HepG2 (cell line): Measurements from ENCODE around the gene SPATA32.

Experiments used
- BHLHE40 ChIP-seq: IDR thresholded peaks from 2 replicates; pipeline ENCODE4 v1.6.1; 2011; ENCODE audit warnings: low read length, improper control_type of control experiment
- GPBP1L1 ChIP-seq: sonication (generic); formaldehyde crosslinking; IDR thresholded peaks from 2 replicates; pipeline ENCODE4 v1.5.0; 2020; ENCODE audit warnings: mild to moderate bottlenecking, missing genetic modification reagents
- HCFC1 ChIP-seq: fragments of 150-350 bp; IDR thresholded peaks from 2 replicates; pipeline ENCODE4 v1.6.1; 2014; ENCODE audit warnings: low read depth, low read length
- HOXA9 ChIP-seq: sonication (generic); formaldehyde crosslinking; IDR thresholded peaks from 2 replicates; pipeline ENCODE4 v1.8.1; 2022; ENCODE audit warnings: missing genetic modification reagents, mild to moderate bottlenecking, moderate library complexity, borderline replicate concordance
- KAT2B ChIP-seq: fragments of 150-350 bp; IDR thresholded peaks from 2 replicates; pipeline ENCODE4 v1.6.1; 2014; ENCODE audit warnings: low read depth, low read length, borderline replicate concordance
- MTA1 ChIP-seq: sonication (generic); formaldehyde crosslinking; IDR thresholded peaks from 2 replicates; pipeline ENCODE4 v1.4.0; 2020; ENCODE audit warnings: missing genetic modification reagents, mild to moderate bottlenecking, borderline replicate concordance
- NONO ChIP-seq, 2 experiments: fragments of 450-650 bp in 1 of 2; sonication (generic) in 1 of 2; formaldehyde crosslinking in 1 of 2; IDR thresholded peaks in 1 of 2; conservative IDR thresholded peaks in 1 of 2; 2 replicates each; pipeline versions ENCODE4 v1.6.1 to v1.8.0; 2017 to 2022; ENCODE audit warnings: mild to moderate bottlenecking in 1 of 2, missing genetic modification reagents in 1 of 2, moderate library complexity in 1 of 2
- THAP8 ChIP-seq: sonication (generic); formaldehyde crosslinking; IDR thresholded peaks from 2 replicates; pipeline ENCODE4 v1.5.1; 2020; ENCODE audit warnings: missing genetic modification reagents, mild to moderate bottlenecking, borderline replicate concordance
- TF ChIP-seq, protein P1 (sequence below): sonication (generic); formaldehyde crosslinking; IDR thresholded peaks from 2 replicates; pipeline ENCODE4 v1.8.1; 2022; ENCODE audit warnings: mild to moderate bottlenecking, missing genetic modification reagents
- TF ChIP-seq, protein P2 (sequence below): sonication (generic); formaldehyde crosslinking; IDR thresholded peaks from 2 replicates; pipeline ENCODE4 v1.4.0; 2020; ENCODE audit warnings: missing genetic modification reagents, mild to moderate bottlenecking, borderline replicate concordance
- TF ChIP-seq, protein P3 (sequence below): sonication (generic); formaldehyde crosslinking; IDR thresholded peaks from 2 replicates; pipeline ENCODE4 v1.4.0; 2020; ENCODE audit warnings: low read depth, mild to moderate bottlenecking, missing genetic modification reagents
- TF ChIP-seq, protein P4 (sequence below): sonication (generic); formaldehyde crosslinking; IDR thresholded peaks from 2 replicates; pipeline ENCODE4 v1.5.0; 2020; ENCODE audit warnings: mild to moderate bottlenecking, missing genetic modification reagents, moderate library complexity

DNA sequence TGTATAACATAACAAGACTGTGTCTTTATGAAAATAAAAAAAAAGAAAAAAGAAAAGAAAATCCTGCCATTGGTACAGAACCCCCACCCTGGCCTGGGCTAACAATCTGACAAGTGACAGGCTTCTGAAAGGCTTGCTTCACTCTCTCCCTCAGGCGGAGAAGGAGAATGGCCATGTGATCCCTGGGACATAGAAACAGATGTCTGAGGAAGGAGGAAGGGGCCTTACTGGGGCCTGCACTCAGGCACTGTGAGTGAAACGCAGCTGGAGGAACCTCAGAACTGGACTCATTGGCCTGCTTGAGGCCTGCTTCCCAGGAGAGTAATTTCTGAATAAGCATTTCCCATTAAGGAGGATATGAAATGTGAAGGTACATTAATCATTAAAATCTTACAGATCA, 37.5 kb upstream of the SPATA32 start:
- TF ChIP-seq, protein P1, sequence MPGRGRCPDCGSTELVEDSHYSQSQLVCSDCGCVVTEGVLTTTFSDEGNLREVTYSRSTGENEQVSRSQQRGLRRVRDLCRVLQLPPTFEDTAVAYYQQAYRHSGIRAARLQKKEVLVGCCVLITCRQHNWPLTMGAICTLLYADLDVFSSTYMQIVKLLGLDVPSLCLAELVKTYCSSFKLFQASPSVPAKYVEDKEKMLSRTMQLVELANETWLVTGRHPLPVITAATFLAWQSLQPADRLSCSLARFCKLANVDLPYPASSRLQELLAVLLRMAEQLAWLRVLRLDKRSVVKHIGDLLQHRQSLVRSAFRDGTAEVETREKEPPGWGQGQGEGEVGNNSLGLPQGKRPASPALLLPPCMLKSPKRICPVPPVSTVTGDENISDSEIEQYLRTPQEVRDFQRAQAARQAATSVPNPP, result no peak
- TF ChIP-seq, protein P2, sequence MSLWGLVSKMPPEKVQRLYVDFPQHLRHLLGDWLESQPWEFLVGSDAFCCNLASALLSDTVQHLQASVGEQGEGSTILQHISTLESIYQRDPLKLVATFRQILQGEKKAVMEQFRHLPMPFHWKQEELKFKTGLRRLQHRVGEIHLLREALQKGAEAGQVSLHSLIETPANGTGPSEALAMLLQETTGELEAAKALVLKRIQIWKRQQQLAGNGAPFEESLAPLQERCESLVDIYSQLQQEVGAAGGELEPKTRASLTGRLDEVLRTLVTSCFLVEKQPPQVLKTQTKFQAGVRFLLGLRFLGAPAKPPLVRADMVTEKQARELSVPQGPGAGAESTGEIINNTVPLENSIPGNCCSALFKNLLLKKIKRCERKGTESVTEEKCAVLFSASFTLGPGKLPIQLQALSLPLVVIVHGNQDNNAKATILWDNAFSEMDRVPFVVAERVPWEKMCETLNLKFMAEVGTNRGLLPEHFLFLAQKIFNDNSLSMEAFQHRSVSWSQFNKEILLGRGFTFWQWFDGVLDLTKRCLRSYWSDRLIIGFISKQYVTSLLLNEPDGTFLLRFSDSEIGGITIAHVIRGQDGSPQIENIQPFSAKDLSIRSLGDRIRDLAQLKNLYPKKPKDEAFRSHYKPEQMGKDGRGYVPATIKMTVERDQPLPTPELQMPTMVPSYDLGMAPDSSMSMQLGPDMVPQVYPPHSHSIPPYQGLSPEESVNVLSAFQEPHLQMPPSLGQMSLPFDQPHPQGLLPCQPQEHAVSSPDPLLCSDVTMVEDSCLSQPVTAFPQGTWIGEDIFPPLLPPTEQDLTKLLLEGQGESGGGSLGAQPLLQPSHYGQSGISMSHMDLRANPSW (CRISPR knock-in tag), result no peak
- TF ChIP-seq BHLHE40 (no peak), THAP8 (CRISPR knock-in tag) (no peak), KAT2B (no peak), HOXA9 (CRISPR knock-in tag) (no peak), HCFC1 (no peak), NONO (IDR thresholded peaks at IDR 0.05) (no peak), NONO (CRISPR knock-in tag; conservative IDR thresholded peaks at IDR 0.05) (no peak), GPBP1L1 (no peak), MTA1 (CRISPR knock-in tag) (no peak)
- TF ChIP-seq, protein P3, sequence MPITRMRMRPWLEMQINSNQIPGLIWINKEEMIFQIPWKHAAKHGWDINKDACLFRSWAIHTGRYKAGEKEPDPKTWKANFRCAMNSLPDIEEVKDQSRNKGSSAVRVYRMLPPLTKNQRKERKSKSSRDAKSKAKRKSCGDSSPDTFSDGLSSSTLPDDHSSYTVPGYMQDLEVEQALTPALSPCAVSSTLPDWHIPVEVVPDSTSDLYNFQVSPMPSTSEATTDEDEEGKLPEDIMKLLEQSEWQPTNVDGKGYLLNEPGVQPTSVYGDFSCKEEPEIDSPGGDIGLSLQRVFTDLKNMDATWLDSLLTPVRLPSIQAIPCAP, result no peak
- TF ChIP-seq, protein P4, sequence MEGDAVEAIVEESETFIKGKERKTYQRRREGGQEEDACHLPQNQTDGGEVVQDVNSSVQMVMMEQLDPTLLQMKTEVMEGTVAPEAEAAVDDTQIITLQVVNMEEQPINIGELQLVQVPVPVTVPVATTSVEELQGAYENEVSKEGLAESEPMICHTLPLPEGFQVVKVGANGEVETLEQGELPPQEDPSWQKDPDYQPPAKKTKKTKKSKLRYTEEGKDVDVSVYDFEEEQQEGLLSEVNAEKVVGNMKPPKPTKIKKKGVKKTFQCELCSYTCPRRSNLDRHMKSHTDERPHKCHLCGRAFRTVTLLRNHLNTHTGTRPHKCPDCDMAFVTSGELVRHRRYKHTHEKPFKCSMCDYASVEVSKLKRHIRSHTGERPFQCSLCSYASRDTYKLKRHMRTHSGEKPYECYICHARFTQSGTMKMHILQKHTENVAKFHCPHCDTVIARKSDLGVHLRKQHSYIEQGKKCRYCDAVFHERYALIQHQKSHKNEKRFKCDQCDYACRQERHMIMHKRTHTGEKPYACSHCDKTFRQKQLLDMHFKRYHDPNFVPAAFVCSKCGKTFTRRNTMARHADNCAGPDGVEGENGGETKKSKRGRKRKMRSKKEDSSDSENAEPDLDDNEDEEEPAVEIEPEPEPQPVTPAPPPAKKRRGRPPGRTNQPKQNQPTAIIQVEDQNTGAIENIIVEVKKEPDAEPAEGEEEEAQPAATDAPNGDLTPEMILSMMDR, result no peak
